HG03565 (cell line): ENCODE data around the gene NOTUM.
"Not testable (repeated sequence)": the region's sequence is repeated elsewhere in the genome, so short reads cannot be mapped to it uniquely, and the experiment has no call there.

Experiments
- ATAC-seq: cut with Tn5 transposase; IDR thresholded peaks from one replicate; pipeline ENCODE4 v1.9.1; 2021; ENCODE audit warnings: mild to moderate bottlenecking, moderate library complexity; ENCODE audit not compliant: unreplicated experiment

NOTUM gene

GRCh38 chr17:81996757-81997441 is 35.9 kb upstream of the NOTUM start:
- no peak for ATAC-seq

- ATAC-seq = no peak
Measured at GRCh38 chr17:81996232-81996756, 35.3 kb upstream of the NOTUM start.

GRCh38 chr17:81995463-81996231 is 34.7 kb upstream of the NOTUM start:
- no peak for ATAC-seq

GRCh38 chr17:81994593-81995462 is 33.8 kb upstream of the NOTUM start:
- no peak for ATAC-seq

GRCh38 chr17:81993729-81994592 is 33.0 kb upstream of the NOTUM start:
- no peak for ATAC-seq

GRCh38 chr17:81992306-81993102 is 31.5 kb upstream of the NOTUM start:
- ATAC-seq = no peak

GRCh38 chr17:81991684-81992305 is 30.8 kb upstream of the NOTUM start:
- ATAC-seq = no peak

GRCh38 chr17:81990836-81991683 is 30.1 kb upstream of the NOTUM start:
- ATAC-seq = no peak

- ATAC-seq = no peak
Measured at GRCh38 chr17:81987161-81987770, 26.3 kb upstream of the NOTUM start.

GRCh38 chr17:81986606-81987005 is 25.6 kb upstream of the NOTUM start:
- ATAC-seq = no peak

GRCh38 chr17:81984773-81985410 is 23.9 kb upstream of the NOTUM start:
- no peak for ATAC-seq

GRCh38 chr17:81983639-81984373 is 22.8 kb upstream of the NOTUM start:
- no peak for ATAC-seq

- no peak for ATAC-seq
Measured at GRCh38 chr17:81983011-81983638, 22.1 kb upstream of the NOTUM start.

GRCh38 chr17:81981511-81981910 is 20.5 kb upstream of the NOTUM start:
- ATAC-seq = not testable (repeated sequence)

- ATAC-seq = no peak
Measured at GRCh38 chr17:81980707-81981343, 19.8 kb upstream of the NOTUM start.

- no peak for ATAC-seq
Measured at GRCh38 chr17:81980122-81980521, 19.1 kb upstream of the NOTUM start.
